B cell (primary cell): ENCODE results near the gene TMEM38B. TPM values are rescaled to one million over a fixed set of nuclear protein-coding genes. Genes with fewer than 3 reads are reported as not detected.

Experiments used
- ATAC-seq: fragments of 200-7000 bp; cut with Tn5 transposase; one replicate; pipeline ENCODE4 v1.10.0; 2021; ENCODE audit warnings: low read depth, mild to moderate bottlenecking, moderate number of reproducible peaks, moderate library complexity
- CTCF ChIA-PET: fragments of 350-600 bp; sonication (Branson Sonifier 250); formaldehyde crosslinking; loops from one replicate; lab custom pipeline; 2021; ENCODE audit warnings: antibody characterized with exemption, inconsistent platforms; lab: Charles Lee
- POLR2A ChIA-PET: fragments of 350-600 bp; sonication (Branson Sonifier 250); formaldehyde crosslinking; loops from one replicate; lab custom pipeline; 2021; ENCODE audit warnings: antibody characterized with exemption; lab: Charles Lee
- DNase-seq: peaks from one replicate; pipeline ENCODE4 v3.0.0; 2013
- H2AFZ ChIP-seq: 2 replicates; pipeline ENCODE4 v1.6.1; 2012; ENCODE audit warnings: mild to moderate bottlenecking, low read depth, low read length; ENCODE audit not compliant: insufficient read depth, poor library complexity, severe bottlenecking
- H3K27ac ChIP-seq, 2 donors: 1 replicate in 1 of 2; 2 replicates in 1 of 2; pipeline ENCODE4 v1.5.1; 2012 to 2013; ENCODE audit warnings: low read length in 2 of 2, mild to moderate bottlenecking in 2 of 2, moderate library complexity in 1 of 2
- H3K27me3 ChIP-seq, 4 experiments: fragments of 200-600 bp in 1 of 4; sonication (generic) in 1 of 4; replicated peaks in 1 of 4; 1 replicate in 2 of 4; 2 replicates in 2 of 4; pipeline versions ENCODE4 v1.6.1 to v1.7.0; 2013 to 2016; ENCODE audit warnings: low read length in 3 of 4, mild to moderate bottlenecking in 2 of 4, mixed read lengths in 1 of 4, moderate library complexity in 1 of 4; ENCODE audit not compliant: insufficient read depth in 4 of 4, control insufficient read depth in 3 of 4; ENCODE audit errors: control extremely low read depth in 1 of 4
- H3K36me3 ChIP-seq, 2 experiments: replicated peaks in 1 of 2; 1 replicate in 1 of 2; 2 replicates in 1 of 2; pipeline versions ENCODE4 v1.6.1 to v1.7.1; 2013; ENCODE audit warnings: low read length in 1 of 2; ENCODE audit not compliant: insufficient read depth in 2 of 2, control insufficient read depth in 1 of 2; ENCODE audit errors: control extremely low read depth in 1 of 2, extremely low read depth in 1 of 2
- H3K4me1 ChIP-seq, 2 donors: fragments of 200-600 bp in 1 of 2; sonication (generic) in 1 of 2; 1 replicate in 1 of 2; 2 replicates in 1 of 2; pipeline versions ENCODE4 v1.5.1 to v1.6.1; 2013 to 2017; ENCODE audit warnings: low read length in 2 of 2; ENCODE audit not compliant: control insufficient read depth in 2 of 2, insufficient read depth in 2 of 2
- H3K4me2 ChIP-seq: replicated peaks from 2 replicates; pipeline ENCODE3; 2012; ENCODE audit warnings: mild to moderate bottlenecking, low read depth, low read length; ENCODE audit not compliant: poor library complexity, severe bottlenecking
- H3K4me3 ChIP-seq, 5 experiments: fragments of 200-600 bp in 1 of 5; sonication (generic) in 1 of 5; 1 replicate in 3 of 5; 2 replicates in 2 of 5; pipeline versions ENCODE4 v1.5.1 to v1.7.0; 2011 to 2016; ENCODE audit warnings: low read length in 4 of 5, mild to moderate bottlenecking in 4 of 5, low read depth in 2 of 5, control low read depth in 1 of 5, moderate library complexity in 1 of 5; ENCODE audit not compliant: insufficient read depth in 1 of 5; ENCODE audit errors: control extremely low read depth in 1 of 5, extremely low read depth in 1 of 5
- H3K79me2 ChIP-seq: fragments of 200-600 bp; sonication (generic); one replicate; pipeline ENCODE4 v1.6.0; 2016; ENCODE audit warnings: low read length; ENCODE audit not compliant: control insufficient read depth, insufficient read depth
- H3K9ac ChIP-seq: fragments of 200-600 bp; sonication (generic); 2 replicates; pipeline ENCODE4 v1.6.1; 2017; ENCODE audit warnings: mild to moderate bottlenecking, low read length, moderate library complexity
- H3K9me3 ChIP-seq, 3 donors: one replicate each; pipeline versions ENCODE4 v1.6.1 to v1.7.1; 2013; ENCODE audit warnings: low read length in 2 of 3; ENCODE audit not compliant: control insufficient read depth in 2 of 3, insufficient read depth in 1 of 3; ENCODE audit errors: control extremely low read depth in 1 of 3
- H4K20me1 ChIP-seq: 2 replicates; pipeline ENCODE4 v1.6.0; 2012; ENCODE audit warnings: mild to moderate bottlenecking, low read length; ENCODE audit not compliant: insufficient read depth, control insufficient read depth, poor library complexity, severe bottlenecking
- H3K27ac Mint-ChIP-seq: one replicate; pipeline ENCODE4 v1.8.0; 2021; ENCODE audit warnings: mixed read lengths
- H3K27me3 Mint-ChIP-seq: one replicate; pipeline ENCODE4 v1.8.0; 2021; ENCODE audit warnings: mixed read lengths
- H3K4me1 Mint-ChIP-seq: one replicate; pipeline ENCODE4 v1.8.0; 2021; ENCODE audit warnings: mixed read lengths
- H3K4me3 Mint-ChIP-seq: one replicate; pipeline ENCODE4 v1.8.0; 2021; ENCODE audit warnings: mixed read lengths
- H3K9me3 Mint-ChIP-seq: one replicate; pipeline ENCODE4 v1.8.0; 2022; ENCODE audit warnings: mixed read lengths; ENCODE audit not compliant: insufficient read depth
- EZH2 ChIP-seq: IDR thresholded peaks from 2 replicates; pipeline ENCODE4 v1.6.1; 2012; ENCODE audit warnings: borderline replicate concordance, low read depth, mild to moderate bottlenecking, moderate library complexity, low read length; ENCODE audit not compliant: insufficient read depth, poor library complexity, severe bottlenecking
- WGBS: methylation state at CpG from one replicate; pipeline ENCODE4 v1.1.5; 2013; ENCODE audit warnings: missing lambda C conversion rate; ENCODE audit not compliant: insufficient coverage; 5-methylcytosine and 5-hydroxymethylcytosine counted together
- intact Hi-C: fragments of 100-400 bp; cut with micrococcal nuclease; formaldehyde crosslinking; loops from one replicate; pipeline ENCODE4 v1.10.0; 2022
- polyA plus RNA-seq: library from polyadenylated mRNA; depleted of rRNA; stranded (reverse); fragments of >200 nt; gene quantifications from 2 replicates; pipeline ENCODE4 v1.2.3, GENCODE V29; 2012
- total RNA-seq, 2 donors: library from RNA; stranded (reverse); fragments of 120-200 nt in 1 of 2; gene quantifications; 1 replicate in 1 of 2; 2 replicates in 1 of 2; pipeline versions ENCODE4 v1.2.3 to v1.2.4, GENCODE V29; 2013 to 2022
- TF ChIP-seq, protein P1 (sequence below): fragments of 200-600 bp; IDR thresholded peaks from one replicate; pipeline ENCODE4 v1.8.0; 2022; ENCODE audit warnings: antibody characterized with exemption, mild to moderate bottlenecking

The TMEM38B gene
- total and polyA plus RNA-seq, 2 donors (not counting 1 experiment from before 2014, with no cell fraction given): 6.4 to 29.6 TPM

DNA sequence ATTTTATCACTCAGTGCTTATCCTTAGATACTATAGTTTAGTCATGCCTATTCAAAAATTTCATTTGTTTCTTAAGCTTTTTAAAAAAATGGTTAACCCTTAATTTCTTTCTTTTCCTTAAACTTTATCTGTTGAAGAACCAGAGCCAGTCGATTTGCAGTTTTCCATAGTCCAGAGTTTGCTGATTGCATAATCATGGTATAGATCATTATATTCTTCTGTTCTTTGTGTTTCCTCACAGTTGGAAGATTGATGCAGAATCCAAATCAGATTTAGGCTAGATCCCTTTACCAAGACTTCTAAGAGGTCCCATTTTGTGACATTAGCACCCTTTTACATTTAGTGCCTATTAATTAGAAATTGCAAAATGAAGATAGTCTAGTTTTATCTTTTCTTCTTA lies 18.0 kb downstream of the TMEM38B start:
- no peaks in the 10 kb centered on the region for H3K27me3 ChIP-seq
- ATAC-seq: no peak
- TF ChIP-seq EZH2: no peak
- TF ChIP-seq, protein P1, sequence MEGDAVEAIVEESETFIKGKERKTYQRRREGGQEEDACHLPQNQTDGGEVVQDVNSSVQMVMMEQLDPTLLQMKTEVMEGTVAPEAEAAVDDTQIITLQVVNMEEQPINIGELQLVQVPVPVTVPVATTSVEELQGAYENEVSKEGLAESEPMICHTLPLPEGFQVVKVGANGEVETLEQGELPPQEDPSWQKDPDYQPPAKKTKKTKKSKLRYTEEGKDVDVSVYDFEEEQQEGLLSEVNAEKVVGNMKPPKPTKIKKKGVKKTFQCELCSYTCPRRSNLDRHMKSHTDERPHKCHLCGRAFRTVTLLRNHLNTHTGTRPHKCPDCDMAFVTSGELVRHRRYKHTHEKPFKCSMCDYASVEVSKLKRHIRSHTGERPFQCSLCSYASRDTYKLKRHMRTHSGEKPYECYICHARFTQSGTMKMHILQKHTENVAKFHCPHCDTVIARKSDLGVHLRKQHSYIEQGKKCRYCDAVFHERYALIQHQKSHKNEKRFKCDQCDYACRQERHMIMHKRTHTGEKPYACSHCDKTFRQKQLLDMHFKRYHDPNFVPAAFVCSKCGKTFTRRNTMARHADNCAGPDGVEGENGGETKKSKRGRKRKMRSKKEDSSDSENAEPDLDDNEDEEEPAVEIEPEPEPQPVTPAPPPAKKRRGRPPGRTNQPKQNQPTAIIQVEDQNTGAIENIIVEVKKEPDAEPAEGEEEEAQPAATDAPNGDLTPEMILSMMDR: no peak
- ChIA-PET CTCF (interaction anchor here (0.9 kb wide), 1 partner anchor 74 kb away, joined by 3 read pairs; no protein-coding TSS in a partner anchor), POLR2A (no interaction called here)
- no peak overlapping the region for H3K4me2 ChIP-seq
- no peak overlapping the region for H3K27ac ChIP-seq
- H3K9me3 ChIP-seq: peaks cover 0 to 10% (median 0%) of the 10 kb centered on the region in 3 donors
- Mint-ChIP-seq H3K9me3 (no peaks in the 10 kb centered on the region), H3K4me3 (no peak overlapping the region), H3K27me3 (no peaks in the 10 kb centered on the region), H3K27ac (no peak overlapping the region), H3K4me1 (peaks cover 6% of the 10 kb centered on the region)
- WGBS: no CpG with 5 or more reads among the region's 1 CpG
- no peaks in the 10 kb centered on the region for H4K20me1 ChIP-seq
- H3K36me3 ChIP-seq: no peaks in the 10 kb centered on the region
- intact Hi-C loops: no loop called here
- H3K79me2 ChIP-seq: peaks cover 5% of the 10 kb centered on the region
- no peak for DNase-seq
- no peak overlapping the region for H3K4me3 ChIP-seq
- no peak overlapping the region for H3K9ac ChIP-seq
- H2AFZ ChIP-seq: no peak overlapping the region
- H3K4me1 ChIP-seq: peaks cover 0 to 6% of the 10 kb centered on the region in 2 donors

DNA sequence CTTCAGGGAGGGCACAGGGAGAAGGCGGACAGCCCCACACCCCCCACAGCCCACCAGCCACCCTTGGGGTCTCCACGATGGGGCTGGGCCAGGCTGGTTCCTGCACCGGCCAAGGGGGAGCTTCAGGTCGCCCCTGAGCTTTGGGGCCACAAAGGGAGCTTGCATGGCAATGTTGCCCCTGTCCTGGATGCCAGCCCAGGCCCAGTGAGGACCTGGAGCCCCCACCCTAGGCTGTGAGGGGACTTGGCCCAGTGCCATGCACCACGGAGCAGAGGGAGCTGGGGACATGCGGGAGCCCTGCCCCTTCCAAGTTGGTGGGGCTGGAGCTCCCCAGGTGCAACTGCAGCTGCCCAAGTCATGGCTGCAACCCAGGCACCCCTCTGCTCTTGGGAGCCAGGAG lies 18.4 kb downstream of the TMEM38B start:
- H3K36me3 ChIP-seq: no peaks in the 10 kb centered on the region
- H3K79me2 ChIP-seq: peaks cover 5% of the 10 kb centered on the region
- ChIA-PET POLR2A (no interaction called here), CTCF (interaction anchor here (0.9 to 1.1 kb wide), 2 partner anchors 11 to 75 kb away, joined by 3 to 4 read pairs; no protein-coding TSS in a partner anchor)
- intact Hi-C loops: no loop called here
- Mint-ChIP-seq H3K4me1 (peaks cover 6% of the 10 kb centered on the region), H3K27ac (no peak overlapping the region), H3K4me3 (no peak overlapping the region), H3K9me3 (no peaks in the 10 kb centered on the region), H3K27me3 (no peaks in the 10 kb centered on the region)
- ATAC-seq (no peak), DNase-seq (no peak)
- no peak overlapping the region for H3K27ac ChIP-seq
- TF ChIP-seq, protein P1: no peak
- TF ChIP-seq EZH2: no peak
- H4K20me1 ChIP-seq: no peaks in the 10 kb centered on the region
- no peak overlapping the region for H3K9ac ChIP-seq
- H3K27me3 ChIP-seq: no peaks in the 10 kb centered on the region
- peaks cover 0 to 6% of the 10 kb centered on the region in 2 donors for H3K4me1 ChIP-seq
- H3K4me2 ChIP-seq: no peak overlapping the region
- no peak overlapping the region for H3K4me3 ChIP-seq
- H2AFZ ChIP-seq: no peak overlapping the region
- 88% methylated on average over 6 of the region's 6 CpGs for WGBS
- peaks cover 0 to 10% (median 0%) of the 10 kb centered on the region in 3 donors for H3K9me3 ChIP-seq
